Pancreas (tissue), 10 donors: Measurements from ENCODE around the gene TIAM1. TPM values are rescaled to one million over a fixed set of nuclear protein-coding genes. Genes with fewer than 3 reads are reported as not detected.

Experiments used
- ATAC-seq, 4 donors: fragments of 200-7000 bp; cut with Tn5 transposase; one replicate each; pipeline versions ENCODE4 v1.8.0 to v1.9.1; 2020; ENCODE audit warnings: mild to moderate bottlenecking in 4 of 4, moderate library complexity in 4 of 4
- DNase-seq, 6 donors: peaks; one replicate each; pipeline ENCODE4 v3.0.0-alpha.2; 2020
- FAIRE-seq: peaks from 2 replicates; lab custom pipeline; 2012; peaks lifted over from hg19 to GRCh38; lab: Jason Lieb, UNC
- H3K27ac ChIP-seq, 4 donors: fragments of 200-600 bp; sonication (generic); 1 replicate in 3 of 4; 2 replicates in 1 of 4; pipeline versions ENCODE4 v1.5.0 to v1.8.0; 2020
- H3K27me3 ChIP-seq, 4 donors: fragments of 200-600 bp; one replicate each; pipeline ENCODE4 v1.8.0; 2021
- H3K36me3 ChIP-seq, 3 donors: fragments of 200-600 bp; sonication (generic) in 1 of 3; one replicate each; pipeline versions ENCODE4 v1.5.0 to v1.8.0; 2020 to 2021
- H3K4me1 ChIP-seq, 3 donors: fragments of 200-600 bp; one replicate each; pipeline ENCODE4 v1.8.0; 2021
- H3K4me3 ChIP-seq, 4 donors: fragments of 200-600 bp; sonication (generic) in 2 of 4; one replicate each; pipeline versions ENCODE4 v1.5.0 to v1.8.0; 2020 to 2021
- H3K9me3 ChIP-seq, 4 donors: fragments of 200-600 bp; one replicate each; pipeline ENCODE4 v1.8.0; 2021
- WGBS, 2 donors: extraction: QIAGEN DNeasy Blood & Tissue Kit; methylation state at CpG; one replicate each; pipeline ENCODE4 v1.1.7; 2013; 5-methylcytosine and 5-hydroxymethylcytosine counted together
- intact Hi-C, 3 donors: fragments of 100-400 bp; cut with DNase I; formaldehyde crosslinking; loops; one replicate each; pipeline versions ENCODE4 v1.11.1 to v1.14.2; 2022
- polyA plus RNA-seq, 2 donors: library from polyadenylated mRNA; stranded (reverse); fragments of 200-250 nt; gene quantifications; one replicate each; pipeline ENCODE4 v1.2.3, GENCODE V29; 2013
- total RNA-seq, 6 donors: library from RNA; stranded (reverse); fragmentation: NEBNext Ultra II Directional in 4 of 6; extraction: Animal tissue kit (Norgen Biotek cat#: 25700) in 4 of 6; gene quantifications; one replicate each; pipeline versions ENCODE4 v1.2.1 to v1.2.4, GENCODE V29; 2021 to 2023
- TF ChIP-seq, protein P1 (sequence below), 4 donors: fragments of 200-600 bp; sonication (generic) in 3 of 4; IDR thresholded peaks; one replicate each; pipeline versions ENCODE4 v1.5.0 to v1.8.0; 2021; ENCODE audit warnings: antibody characterized with exemption in 4 of 4
- donor health status: healthy with polysubstance abuse.
- donor health status: DM: no; HTN: no; CAD: no; lungs with moderate emphysema.
- donor health status: DM: no; HTN: no; CAD: no.
- donor health status: control.
- donor health status: control.
- donor health status: Bipolar disorder and iron deficiency.
- donor health status: DM: yes; HTN: yes; CAD: no.
- donor health status: DM: no; HTN: no; CAD: no.
- donor health status: DM: no; HTN: no; CAD: no.
- donor health status: DM: yes; HTN: yes; CAD: no.

TIAM1 gene
- total and polyA plus RNA-seq, 8 donors, result 1.7 to 7.7 (median 4.0) TPM

DNA sequence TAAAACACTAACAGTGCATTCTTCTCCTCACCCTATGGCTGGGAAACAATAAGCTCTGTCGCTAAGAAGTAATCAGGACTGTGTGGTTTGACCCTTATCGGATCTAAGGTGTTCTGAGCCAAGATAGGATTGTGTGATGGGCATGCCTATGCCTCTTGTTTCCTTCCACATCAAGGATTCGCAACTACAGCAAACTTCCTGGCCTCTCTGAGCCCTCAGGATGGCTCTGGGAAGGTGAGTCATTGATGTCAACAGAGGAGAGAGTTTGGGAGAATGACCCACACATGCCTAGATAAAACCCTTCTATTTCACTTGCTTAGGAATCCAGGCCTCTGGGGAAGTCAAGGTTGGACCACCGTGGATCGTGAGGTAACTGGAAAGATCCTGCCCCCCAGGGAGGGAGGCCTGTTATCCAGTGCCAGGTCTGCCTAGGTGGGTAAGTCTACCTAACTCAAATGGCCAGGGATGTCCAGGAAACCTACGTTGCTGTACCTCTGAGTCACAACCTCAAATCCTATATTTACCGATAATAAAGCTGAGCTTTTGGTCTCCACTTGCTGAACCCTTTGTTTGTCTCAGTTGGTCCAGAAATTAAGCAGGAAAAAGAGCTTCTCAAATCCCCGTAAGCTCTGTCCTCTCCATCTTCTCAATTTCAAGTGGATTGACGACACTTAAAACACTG lies 27.4 kb downstream of the TIAM1 start:
- Histone ChIP-seq H3K36me3 (no peaks in the 10 kb centered on the region), H3K27ac (no peak overlapping the region), H3K4me3 (no peak overlapping the region), H3K27me3 (no peaks in the 10 kb centered on the region), H3K9me3 (no peaks in the 10 kb centered on the region), H3K4me1 (no peaks in the 10 kb centered on the region)
- TF ChIP-seq, protein P1, sequence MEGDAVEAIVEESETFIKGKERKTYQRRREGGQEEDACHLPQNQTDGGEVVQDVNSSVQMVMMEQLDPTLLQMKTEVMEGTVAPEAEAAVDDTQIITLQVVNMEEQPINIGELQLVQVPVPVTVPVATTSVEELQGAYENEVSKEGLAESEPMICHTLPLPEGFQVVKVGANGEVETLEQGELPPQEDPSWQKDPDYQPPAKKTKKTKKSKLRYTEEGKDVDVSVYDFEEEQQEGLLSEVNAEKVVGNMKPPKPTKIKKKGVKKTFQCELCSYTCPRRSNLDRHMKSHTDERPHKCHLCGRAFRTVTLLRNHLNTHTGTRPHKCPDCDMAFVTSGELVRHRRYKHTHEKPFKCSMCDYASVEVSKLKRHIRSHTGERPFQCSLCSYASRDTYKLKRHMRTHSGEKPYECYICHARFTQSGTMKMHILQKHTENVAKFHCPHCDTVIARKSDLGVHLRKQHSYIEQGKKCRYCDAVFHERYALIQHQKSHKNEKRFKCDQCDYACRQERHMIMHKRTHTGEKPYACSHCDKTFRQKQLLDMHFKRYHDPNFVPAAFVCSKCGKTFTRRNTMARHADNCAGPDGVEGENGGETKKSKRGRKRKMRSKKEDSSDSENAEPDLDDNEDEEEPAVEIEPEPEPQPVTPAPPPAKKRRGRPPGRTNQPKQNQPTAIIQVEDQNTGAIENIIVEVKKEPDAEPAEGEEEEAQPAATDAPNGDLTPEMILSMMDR (IDR thresholded peaks at IDR 0.05), result no peak
- FAIRE-seq (no peak), ATAC-seq (no peak), DNase-seq (no peak)
- intact Hi-C loops, result no loop called here
- 58 to 71% methylated on average over 9 of the region's 9 CpGs for WGBS, 2 donors

DNA sequence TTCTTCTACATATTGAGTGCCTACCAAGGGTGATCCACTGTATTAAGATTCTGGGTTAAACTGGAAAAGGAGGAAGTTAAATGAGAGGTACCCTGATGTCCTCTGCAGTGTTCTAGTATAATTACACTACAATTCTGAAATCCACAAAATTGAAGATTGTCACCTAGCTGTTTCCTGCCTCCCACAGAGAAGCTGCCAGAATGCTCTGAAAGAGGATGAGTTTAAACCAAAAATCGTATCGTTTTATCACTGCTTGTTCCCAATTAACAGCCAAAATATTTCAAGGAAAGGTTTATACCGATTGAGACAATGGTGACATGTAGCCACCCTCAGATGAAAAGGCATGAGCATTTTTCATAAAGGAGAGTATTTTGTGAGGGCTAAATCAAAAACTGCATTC lies 28.0 kb downstream of the TIAM1 start:
- 61 to 64% methylated on average over 3 of the region's 3 CpGs for WGBS, 2 donors
- no peak for FAIRE-seq
- TF ChIP-seq, protein P1 (IDR thresholded peaks at IDR 0.05), result no peak

GRCh38 chr21:31310750-31311149 lies 33.3 kb downstream of the TIAM1 start:
- TF ChIP-seq, protein P1 (IDR thresholded peaks at IDR 0.05), result no peak
- no peak for ATAC-seq
- Histone ChIP-seq H3K27me3 (no peaks in the 10 kb centered on the region), H3K36me3 (no peaks in the 10 kb centered on the region), H3K27ac (no peak overlapping the region), H3K9me3 (no peaks in the 10 kb centered on the region), H3K4me3 (no peak overlapping the region), H3K4me1 (no peaks in the 10 kb centered on the region)
- no peak for FAIRE-seq
- WGBS, 2 donors, result 36 to 48% methylated on average over 7 of the region's 7 CpGs
- intact Hi-C loops, result no loop called here
- no peak for DNase-seq

More for the DNA sequence above, 28.0 kb downstream of the TIAM1 start:
- Histone ChIP-seq H3K36me3 (no peaks in the 10 kb centered on the region), H3K4me1 (no peaks in the 10 kb centered on the region), H3K27ac (no peak overlapping the region), H3K27me3 (no peaks in the 10 kb centered on the region), H3K9me3 (no peaks in the 10 kb centered on the region), H3K4me3 (no peak overlapping the region)
- DNase-seq (no peak), ATAC-seq (no peak)
- intact Hi-C loops, result no loop called here

DNA sequence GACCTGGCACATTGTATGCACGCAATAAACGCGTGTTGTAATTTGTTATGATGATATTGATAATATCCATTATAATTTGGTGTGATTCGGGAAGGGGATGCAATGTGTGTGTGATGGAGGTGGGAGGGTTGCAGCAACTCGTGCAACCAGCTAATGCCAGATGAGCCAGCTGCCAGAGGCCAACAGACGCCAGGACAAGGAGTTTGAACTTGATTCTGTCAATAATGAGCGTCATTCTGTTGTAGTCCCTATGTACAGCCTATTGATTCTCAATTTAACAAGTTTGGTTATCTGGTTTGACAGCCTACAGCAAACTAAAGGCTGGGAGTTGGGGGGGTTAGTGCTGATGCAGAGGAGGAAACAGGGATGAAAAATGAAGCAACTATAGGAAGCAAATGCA lies 35.5 kb downstream of the TIAM1 start:
- Histone ChIP-seq H3K4me3 (no peak overlapping the region), H3K36me3 (no peaks in the 10 kb centered on the region), H3K9me3 (no peaks in the 10 kb centered on the region), H3K27me3 (no peaks in the 10 kb centered on the region), H3K27ac (no peak overlapping the region), H3K4me1 (no peaks in the 10 kb centered on the region)
- ATAC-seq (no peak), DNase-seq (no peak), FAIRE-seq (no peak)
- WGBS, 2 donors, result 39 to 51% methylated on average over 7 of the region's 7 CpGs
- intact Hi-C loops, result no loop called here
- TF ChIP-seq, protein P1 (IDR thresholded peaks at IDR 0.05), result no peak

DNA sequence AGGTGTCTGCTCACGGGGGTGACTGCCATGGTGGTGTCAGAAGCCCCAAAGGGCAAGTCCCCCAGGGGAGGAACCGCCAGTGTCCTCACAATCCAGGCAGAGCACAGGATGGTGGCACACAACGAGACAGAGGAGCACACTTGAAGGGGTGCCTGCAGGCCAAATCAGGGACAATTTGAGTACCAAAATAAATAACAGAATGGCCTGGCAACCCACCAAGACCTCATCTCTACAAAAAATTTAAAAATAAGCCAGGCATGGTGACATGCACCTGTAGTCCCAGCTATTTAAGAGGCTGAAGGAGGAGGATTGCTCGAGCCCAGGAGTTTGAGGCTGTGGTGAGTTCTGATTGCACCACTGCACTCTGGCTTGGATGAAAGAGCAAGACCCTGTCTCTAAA lies 38.2 kb downstream of the TIAM1 start:
- TF ChIP-seq, protein P1 (IDR thresholded peaks at IDR 0.05), result no peak
- FAIRE-seq, result no peak
- Histone ChIP-seq H3K4me1 (no peaks in the 10 kb centered on the region), H3K36me3 (no peaks in the 10 kb centered on the region), H3K27me3 (no peaks in the 10 kb centered on the region), H3K9me3 (no peaks in the 10 kb centered on the region), H3K4me3 (no peak overlapping the region), H3K27ac (no peak overlapping the region)
- no peak for DNase-seq
- intact Hi-C loops, result no loop called here
- 76 to 85% methylated on average over 4 of the region's 4 CpGs for WGBS, 2 donors
- ATAC-seq, result no peak
